HTR-8/SVneo (cell line): ENCODE measurements around the gene KATNAL1.

Source experiments
- DNase-seq: peaks from one replicate; pipeline ENCODE4 v3.0.0; 2011; ENCODE audit warnings: low spot score, mixed read lengths; ENCODE audit not compliant: insufficient read length
- FAIRE-seq: peaks from 2 replicates; lab custom pipeline; 2011; peaks lifted over from hg19 to GRCh38; lab: Jason Lieb, UNC

Gene KATNAL1

DNA sequence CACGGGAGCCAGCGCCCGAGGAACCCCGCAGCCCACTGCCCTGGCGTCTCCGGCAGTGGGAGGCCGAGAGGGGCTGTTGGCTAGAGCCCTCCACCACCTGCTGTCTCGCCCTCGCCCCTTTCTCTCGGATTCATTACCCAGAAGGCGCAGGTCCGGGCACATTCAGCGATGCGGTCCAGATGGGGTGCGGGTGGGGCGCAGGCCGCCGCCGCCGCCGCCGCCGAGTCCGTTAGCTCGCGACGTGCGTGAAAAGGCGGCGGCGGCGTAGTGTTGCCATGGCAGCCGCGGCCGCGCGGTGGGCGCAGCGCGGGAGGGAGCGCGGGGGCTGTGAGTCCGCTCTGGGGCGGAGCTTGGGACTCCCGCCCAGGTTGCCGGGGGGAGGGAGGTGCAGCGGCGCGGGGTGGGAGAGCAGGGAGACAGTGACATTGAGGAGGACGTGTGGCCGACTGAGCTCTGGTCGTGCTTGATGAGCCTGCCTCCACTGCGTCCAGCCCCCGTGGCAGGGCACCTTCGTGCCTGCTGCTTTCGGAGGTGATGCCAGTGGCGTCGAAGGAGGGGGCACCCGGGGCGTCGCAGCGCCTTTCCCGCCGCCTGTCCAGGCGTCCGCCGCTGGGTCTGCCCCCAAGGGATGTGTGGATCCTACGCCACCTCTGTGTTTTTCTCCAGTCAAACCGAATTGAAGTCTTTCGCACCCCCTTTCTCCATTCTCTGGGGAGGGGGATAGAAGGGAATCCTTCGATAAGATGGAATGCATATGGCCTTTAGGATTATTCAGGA, at the start of gene KATNAL1:
Gene KATNAL1 (minus strand): TSS at position 358 of the 777 bp plus-strand sequence. CDS start 23,774 bp downstream, outside the sequence.
- peak; percentile 50 for DNase-seq
- FAIRE-seq: no peak

DNA sequence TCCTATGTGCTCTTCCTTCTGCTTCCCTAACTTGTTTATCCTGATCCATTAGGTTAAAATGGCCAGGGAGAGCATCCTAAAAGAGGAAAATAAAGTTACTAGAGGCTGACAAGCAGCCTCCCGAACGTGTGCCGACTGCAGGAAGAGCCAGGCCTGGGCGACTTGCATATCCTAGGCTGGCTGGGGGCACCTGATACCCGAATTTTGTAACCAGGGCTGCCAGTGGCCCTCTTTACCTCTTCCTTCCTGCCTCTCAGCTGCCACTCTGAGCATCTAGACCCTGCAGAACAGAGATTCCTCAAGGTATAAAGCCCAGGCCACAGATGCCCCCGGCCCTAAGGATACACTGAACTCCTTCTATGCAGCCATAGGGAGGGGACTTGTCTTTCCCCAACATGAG, 48.5 kb upstream of the KATNAL1 start:
- FAIRE-seq (no peak), DNase-seq (no peak)

DNA sequence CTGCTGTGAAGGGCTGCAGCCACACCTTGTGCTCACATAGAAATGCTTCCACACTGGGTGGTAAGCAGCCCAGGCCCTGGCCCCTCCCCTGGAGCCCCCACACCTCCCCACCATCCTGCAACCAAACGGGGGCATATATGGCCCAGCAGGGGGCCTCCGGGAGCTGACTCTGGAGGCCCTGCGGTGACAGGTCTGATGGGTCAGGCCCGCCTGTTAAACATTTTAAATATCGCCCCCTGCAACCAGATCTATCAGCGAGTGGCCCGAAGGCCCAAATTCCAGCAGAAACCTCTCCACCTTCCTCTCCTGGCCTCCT, 48.0 kb upstream of the KATNAL1 start:
- FAIRE-seq: no peak
- no peak for DNase-seq

DNA sequence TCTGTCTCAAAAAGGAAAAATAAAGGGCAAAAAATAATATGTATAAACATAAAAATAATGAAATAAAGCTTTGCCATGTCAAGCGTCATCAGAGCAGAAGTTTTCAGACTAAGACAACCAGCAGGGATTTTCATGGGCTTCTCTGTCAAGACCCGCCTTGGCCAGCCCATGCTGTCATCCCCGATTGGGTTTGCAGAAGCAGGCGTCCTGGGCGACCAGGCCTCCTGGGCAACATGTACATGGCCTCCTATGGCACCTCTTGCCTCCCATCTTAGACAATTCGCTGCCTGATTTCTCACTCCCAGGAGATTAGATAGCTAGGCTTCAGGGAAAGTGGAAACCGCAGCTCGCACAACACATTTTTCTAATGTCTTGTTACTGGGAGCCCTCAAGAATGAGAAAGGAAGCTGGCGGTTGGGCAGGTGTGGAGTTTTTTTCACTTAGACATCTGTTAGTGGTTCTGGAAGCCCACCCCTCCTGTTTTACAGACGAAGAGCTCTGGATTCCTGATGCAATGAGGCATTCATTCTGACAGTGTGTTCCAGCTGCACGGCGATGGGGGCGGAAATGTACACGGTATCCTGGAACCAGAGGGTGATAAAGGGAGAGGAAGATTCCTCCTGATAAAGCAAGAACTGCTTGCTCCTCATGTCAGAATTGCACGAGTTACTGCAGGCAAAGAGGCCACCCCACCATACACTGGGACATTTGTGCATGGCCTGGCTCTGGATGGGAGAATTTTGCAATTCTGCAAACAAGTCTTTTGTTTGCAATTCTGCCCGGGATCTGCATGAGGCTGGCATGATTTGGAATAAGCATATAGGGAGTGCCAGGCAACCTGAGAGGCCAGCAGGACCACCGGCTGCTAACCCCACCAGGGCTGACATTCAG, 47.4 kb upstream of the KATNAL1 start:
- DNase-seq: no peak
- no peak for FAIRE-seq

DNA sequence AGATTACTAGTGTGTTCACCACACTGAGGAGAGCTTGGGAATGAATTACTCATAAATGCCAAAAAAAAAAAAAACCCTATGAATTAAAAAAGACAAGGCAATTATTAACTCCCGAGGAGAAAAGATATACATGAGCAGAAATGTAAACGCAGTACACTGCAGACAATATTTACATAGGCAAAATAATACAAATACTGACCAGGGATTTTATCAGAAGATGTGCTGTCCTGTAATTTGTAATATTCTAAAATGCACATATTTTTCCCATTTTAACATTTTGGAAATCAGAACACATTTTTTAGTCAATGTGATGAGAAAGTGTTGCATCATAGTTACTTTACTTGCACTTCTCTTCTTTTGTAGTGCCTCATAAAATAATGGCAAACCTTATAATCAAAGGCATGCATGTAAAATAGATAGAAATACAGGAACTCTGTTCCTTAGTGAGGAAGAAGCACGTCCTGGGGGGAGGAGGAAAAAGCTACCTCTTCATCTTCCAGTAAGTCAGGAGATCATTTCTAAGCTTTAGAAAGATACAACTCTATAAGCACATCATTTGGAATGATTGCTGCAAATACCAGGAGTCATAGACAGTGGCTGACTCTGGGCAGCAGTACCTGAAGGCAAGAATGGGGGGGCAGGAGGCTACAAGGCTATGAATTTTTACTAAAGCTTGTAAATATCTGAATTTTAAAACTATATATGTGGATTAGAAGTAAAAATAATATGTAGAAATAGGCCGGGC, 46.3 kb upstream of the KATNAL1 start:
- no peak for FAIRE-seq
- no peak for DNase-seq

DNA sequence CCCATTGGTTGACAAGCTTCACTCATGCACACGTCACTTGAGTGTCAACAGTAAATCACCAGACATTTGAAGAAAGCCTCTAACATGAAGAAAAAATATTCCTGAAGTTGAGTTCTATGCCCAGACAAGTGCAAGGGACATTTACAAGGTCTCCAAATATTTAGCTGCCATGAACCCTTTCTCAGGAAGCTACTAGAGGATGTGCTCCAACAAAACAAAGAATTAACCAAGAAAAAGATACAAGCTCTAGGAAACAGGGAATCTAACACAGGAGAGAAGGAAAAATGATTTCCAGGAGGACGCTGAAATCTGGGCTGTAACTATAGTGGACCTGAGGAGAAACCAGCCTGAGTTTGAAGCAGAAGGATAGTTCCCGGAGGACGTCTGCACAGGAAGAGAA, 45.7 kb upstream of the KATNAL1 start:
- DNase-seq (no peak), FAIRE-seq (no peak)

DNA sequence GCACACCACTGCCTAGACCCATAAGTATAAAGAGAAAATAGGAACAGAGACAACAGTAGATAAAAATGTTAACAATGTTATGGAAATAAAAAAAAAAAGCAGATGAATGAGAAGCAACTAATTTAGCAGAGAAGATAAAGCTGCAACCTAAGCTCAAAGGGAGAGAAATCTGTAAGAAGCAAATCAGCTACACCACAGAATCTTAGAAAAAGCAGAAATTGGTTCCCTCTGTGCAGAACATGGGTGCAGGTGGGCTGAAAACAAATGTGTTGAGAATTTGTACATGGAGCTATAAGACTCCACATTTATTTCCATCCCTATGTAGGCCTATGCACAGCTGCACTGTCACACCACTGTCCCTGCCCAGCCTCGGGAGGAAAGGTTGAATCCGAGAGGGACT, 44.8 kb upstream of the KATNAL1 start:
- DNase-seq: no peak
- FAIRE-seq: no peak

DNA sequence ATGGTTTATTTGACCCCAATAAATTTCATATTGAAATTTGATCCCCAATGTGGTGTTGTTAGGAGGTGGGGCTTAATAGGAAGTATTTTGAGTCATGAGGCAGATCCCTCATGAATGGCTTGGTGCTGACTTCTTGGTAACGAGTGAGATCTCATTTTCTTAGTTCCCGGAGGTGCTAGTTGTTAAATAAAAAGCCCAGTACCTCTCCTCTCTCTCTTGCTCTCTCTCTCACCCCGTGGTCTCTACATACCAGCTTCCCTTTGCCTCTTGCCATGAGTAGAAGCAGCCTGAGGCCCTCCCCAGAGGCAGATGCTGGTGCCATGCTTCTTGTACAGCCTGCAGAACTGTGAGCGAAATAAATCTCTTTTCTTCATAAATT, 39.4 kb upstream of the KATNAL1 start:
- FAIRE-seq: no peak

DNA sequence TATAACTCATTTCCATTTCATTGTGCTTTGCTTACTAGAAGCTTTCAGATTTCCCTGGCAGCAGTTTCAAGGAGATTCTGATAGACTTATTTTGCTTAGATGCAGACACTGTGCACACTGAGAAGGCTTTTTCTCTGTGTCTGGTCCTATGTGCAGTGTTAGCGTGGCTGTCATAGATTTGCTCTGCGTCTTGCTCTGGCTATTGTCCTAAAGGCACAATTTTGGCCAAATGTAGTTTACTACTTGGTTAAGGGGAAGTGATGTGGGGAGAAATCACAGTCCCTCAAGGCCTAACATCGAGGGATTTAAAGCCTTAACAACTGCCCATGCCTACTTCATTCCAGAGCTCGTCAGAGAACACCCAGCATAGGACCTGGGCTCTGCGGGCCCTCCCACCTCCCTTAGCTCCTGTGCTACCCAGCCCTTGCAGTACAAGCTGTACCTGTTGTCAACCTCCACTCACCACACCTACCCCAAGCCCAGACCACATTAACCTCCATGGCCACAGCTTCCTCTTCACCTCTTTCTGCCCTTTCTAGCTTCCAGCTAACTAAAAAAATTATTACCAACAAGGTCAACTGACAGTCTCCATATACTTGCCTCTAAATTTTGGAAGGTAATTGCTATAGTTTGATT, 38.9 kb upstream of the KATNAL1 start:
- FAIRE-seq: no peak
- no peak for DNase-seq

More for the DNA sequence above, 39.4 kb upstream of the KATNAL1 start:
- DNase-seq: no peak

DNA sequence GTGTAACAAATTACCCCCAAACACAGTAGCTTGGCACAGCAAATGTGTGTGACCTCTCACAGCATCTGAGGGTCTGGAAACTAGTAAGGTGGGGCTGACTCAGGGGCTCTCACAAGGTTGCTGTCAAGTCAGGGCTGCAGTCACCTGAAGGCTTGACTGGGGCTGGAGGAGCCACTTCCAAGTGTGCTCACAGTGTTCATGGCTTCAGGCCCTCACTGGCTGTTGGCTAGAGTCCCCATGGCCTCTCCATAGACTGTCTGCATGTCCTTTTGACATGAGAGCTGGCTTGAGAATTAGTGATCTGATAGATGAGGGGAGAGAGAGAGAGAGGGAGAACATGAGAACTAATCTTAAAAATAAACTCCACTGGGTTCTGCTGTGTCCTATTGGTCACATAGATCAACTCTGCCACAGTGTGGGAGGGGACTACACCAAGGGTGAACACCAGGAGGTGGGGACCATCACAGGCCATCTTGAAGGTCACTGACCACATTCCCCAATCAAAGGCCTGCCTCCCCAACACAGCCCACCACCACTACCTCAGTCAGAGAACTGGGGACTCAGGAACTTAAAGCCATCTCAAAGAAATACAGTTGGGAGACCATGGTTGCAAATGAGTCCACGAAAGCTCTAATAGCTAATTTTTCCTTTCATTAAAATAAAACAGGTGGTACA, 38.2 kb upstream of the KATNAL1 start:
- FAIRE-seq (no peak), DNase-seq (no peak)

DNA sequence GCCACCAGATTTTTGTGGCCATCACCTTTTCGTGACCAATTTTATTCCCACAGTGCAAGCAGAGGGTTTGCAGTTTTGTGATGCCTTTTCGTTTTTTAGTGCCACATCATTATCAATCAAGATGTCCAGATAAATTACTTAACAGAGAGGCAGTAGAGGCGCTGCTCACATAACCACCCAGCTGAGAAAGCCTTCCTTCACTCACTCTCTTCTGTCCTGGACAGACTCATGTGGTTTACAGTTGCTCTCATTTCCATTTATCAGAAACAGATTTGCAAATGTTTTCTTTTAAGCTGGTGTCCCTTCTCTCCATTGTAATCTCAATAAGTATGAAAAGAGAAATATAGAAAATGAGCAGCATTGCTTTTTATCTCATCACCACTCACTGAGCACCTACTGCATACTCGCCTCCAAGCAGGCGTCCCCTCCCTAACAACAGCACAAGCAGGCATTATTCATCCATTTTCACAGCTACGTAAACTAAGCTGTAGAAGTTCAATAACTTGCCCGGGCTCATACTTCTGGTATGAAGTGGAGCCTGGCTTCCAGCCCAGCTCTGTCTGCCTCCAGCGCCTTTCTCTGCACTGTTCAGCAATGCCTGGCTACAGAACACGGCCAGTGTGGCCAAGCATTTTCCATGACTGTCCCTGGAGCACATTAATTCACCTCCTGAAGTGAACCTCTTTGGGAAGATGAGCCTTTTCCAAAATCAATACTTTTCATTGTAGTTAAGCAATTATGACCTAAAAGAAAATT, 34.6 kb upstream of the KATNAL1 start:
- FAIRE-seq (no peak), DNase-seq (peak; percentile 39)

DNA sequence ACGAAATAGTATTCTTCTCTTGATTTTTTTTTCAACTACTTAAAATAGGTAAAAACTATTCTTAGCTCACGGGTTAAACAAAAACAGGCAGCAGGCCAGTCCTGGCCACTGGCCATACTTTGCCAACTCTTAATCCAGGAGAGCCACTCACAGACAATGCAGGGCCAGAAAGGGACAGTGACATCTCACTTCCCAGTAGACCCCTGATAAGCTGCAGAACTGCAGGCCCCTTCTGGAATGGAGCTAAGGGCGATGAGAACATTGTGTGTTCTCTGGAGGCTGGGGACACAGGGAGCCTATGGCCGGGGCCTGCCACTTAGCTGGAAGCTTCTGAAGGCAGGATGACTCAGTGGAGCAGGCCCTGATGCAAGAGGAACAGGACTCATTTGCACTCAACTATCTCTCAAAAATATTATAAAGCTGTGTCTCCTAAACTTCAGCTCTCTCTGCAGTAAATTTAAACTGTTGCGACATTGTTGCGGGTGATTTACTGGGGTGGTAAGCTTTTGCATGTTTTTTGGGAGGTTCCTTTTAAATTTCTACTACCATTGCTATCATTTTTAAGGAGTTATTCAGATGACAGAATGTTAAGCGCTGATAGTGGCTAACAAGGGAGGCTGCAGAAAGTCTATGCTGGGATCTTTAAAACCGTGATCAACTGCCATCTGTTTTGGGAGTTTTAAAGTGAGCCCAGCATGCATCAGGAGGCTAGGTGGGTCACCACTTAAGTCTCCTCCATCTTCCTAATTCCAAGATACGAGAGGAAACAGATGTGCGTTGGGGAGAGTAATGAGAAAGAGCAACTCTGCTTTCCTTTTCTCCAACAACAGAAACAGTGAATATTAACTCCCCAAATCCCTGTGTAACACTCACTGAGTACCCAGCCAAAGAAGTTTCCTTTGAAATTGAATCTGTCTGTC, 33.2 kb upstream of the KATNAL1 start:
- no peak for FAIRE-seq

DNA sequence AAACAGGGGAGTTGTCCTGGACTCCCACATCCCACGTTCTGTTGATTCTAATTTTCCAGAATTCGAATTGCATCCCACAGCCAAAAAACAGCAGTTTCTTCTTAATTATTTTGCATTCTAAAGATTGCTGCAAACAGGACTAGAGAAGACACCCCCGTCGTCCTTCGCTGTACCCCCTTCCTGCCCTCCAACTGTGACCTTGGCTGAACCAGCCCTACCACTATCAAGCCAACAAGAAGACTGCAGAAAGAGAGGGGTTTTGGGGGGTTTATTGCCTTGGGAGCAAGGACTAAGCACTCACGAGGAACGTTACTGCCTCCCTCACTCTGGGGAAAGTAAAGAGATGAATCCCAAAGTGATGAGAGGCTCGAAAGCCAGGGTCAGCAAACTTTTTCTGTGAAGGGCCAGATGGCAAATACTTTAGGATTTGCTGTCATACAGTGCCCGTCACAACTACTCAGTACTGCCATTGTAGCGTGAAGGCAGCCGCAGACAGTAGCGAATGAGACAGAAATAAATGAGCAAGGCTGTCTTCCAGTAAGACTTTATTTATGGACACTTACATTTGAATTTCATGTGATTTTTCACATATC, 32.5 kb upstream of the KATNAL1 start:
- DNase-seq (no peak), FAIRE-seq (no peak)

More for the DNA sequence above, 33.2 kb upstream of the KATNAL1 start:
- no peak for DNase-seq

DNA sequence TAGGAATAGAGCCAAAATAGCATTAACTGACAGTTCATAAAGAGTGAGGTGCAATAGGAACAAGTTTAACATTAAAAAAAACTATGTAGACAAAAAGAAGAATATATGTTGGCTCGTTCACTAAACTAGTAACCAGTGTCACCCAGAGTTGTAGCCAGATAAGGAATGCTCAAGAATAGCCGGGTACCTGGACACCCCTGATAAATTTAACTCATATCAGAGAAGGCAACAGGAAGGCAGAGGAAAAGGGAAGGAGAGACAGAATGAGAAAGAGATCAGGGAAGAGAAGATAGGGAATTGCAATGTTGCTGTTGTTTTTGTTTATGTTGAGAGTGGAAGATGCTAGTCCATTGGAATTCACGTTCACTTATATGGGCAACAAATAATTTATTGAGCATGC, 31.6 kb upstream of the KATNAL1 start:
- DNase-seq (no peak), FAIRE-seq (no peak)

DNA sequence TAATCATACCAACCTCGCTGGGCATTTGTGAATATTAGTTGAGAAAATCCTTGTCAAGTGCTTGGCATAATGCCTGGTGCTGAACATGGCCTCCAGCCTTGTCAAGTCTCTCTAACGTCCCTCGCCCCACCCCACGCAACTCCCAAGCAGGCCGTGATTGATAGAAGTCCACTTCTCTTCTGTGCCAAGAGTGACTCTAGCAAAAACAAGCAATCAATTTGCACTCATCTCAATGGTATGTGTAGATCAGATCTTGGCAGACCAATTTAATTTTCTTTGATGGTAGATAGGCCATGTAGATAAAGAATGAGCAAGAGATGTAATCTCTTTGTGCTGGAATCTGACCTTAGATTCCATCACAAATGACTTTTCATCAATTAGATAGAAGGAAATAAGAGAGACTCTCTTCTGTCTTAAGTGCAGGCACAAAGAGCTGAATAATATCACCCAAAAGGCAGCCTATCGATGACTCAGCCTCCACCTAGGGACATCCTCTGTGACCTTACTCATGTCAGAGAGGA, 31.0 kb upstream of the KATNAL1 start:
- no peak for FAIRE-seq
- no peak for DNase-seq

DNA sequence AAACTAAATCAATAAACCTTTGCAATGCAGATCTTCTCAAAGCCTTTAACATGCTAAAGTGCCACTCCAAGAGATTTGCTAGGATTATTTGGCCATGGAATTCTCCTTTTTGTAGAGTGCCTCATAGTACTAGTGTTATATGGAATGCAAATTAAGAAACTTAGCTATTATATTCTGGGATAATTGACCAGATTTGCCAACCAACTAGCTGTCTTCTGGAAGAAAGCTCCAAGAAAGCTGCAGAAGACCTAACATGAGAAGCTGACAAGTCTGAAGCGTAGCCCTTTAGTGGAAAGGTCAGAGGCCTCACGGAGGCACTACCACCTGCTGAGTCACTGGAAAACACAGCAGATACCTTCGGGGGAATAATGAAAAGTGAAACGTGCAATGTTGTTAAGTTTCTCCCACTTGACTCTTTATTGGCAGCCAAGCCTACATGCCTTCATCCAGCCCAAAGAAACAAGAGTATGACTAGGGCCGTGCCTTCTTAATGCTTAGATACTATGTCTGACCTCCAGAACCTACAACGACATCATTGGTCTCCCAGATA, 29.8 kb upstream of the KATNAL1 start:
- DNase-seq: no peak
- no peak for FAIRE-seq

DNA sequence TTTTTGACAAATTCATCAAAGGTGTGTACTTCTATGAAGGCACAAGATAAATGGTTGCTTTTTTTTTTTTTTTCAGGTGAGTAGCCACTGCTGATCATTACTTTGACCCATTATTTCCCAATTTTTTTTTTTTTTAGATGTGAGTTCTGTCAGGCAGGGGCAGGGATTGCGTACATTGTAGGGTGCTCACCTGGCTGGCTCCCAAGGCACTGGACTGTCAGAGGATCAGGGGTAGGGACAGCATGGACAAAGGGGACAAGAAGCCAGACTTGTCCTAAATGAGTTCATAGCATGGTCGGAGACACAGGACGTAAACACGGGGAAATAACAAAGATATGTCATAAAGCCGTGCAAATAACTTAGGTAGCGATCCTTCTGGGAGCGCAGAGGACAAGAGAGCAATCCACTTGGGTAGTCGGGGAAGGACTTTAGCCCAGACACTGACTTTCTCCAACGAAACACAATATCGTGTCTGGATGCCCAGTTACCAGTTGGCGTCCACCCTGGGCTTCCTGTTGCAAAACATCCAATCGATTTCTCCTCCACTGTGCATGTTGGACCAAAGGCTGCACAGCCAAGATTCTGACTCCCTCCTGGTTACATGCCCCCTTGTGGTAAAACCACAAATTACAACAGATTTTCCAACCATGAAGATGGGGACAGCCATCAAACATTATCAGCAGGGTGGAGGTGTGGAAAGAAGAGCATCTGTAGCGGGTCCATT, 27.5 kb upstream of the KATNAL1 start:
- FAIRE-seq (no peak), DNase-seq (no peak)
